HG03342 (cell line): ENCODE measurements around the gene PRDX6.
"Not testable (repeated sequence)": the region's sequence is repeated elsewhere in the genome, so short reads cannot be mapped to it uniquely, and the experiment has no call there.

Experiments
- ATAC-seq: cut with Tn5 transposase; IDR thresholded peaks from one replicate; pipeline ENCODE4 v1.9.1; 2021; ENCODE audit warnings: mild to moderate bottlenecking, moderate library complexity; ENCODE audit not compliant: unreplicated experiment

The PRDX6 gene

GRCh38 chr1:173467426-173467825 lies 9.7 kb upstream of the PRDX6 start:
- ATAC-seq: no peak

DNA sequence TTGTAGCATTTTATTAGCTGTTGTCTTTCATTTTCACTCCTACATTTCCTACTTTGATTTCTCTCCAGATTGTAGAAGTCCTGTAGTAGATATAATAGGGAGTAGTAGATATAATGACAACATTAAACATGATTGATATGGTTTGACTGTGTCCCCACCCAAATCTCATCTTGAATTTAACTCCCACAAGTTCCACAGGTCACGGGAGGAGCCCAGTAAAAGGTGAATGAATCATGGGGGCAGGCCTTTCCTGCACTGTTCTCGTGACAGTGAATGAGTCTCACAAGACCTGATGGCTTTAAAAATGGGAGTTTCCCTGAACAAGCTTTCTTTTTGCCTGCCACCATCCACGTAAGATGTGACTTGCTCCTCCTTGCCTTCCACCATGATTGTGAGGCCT lies 7.5 kb upstream of the PRDX6 start:
- no peak for ATAC-seq

DNA sequence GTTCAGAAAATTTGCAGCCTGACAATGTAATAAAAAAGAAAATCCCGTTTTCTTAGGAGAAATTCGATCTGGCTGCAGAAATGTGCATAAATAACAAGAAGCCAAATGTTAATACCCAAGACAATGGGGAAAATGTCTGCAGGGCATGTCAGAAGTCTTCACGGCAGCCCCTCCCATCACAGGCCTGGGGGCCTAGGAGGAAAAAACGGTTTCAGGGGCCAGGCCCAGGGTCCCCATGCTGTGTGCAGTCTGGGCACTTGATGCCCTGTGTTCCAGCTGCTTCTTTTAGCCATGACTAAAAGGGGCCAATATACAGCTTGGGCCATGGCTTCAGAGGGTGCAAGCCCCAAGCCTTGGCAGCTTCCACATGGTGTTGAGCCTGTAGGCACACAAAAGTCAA lies 6.5 kb upstream of the PRDX6 start:
- ATAC-seq: no peak

DNA sequence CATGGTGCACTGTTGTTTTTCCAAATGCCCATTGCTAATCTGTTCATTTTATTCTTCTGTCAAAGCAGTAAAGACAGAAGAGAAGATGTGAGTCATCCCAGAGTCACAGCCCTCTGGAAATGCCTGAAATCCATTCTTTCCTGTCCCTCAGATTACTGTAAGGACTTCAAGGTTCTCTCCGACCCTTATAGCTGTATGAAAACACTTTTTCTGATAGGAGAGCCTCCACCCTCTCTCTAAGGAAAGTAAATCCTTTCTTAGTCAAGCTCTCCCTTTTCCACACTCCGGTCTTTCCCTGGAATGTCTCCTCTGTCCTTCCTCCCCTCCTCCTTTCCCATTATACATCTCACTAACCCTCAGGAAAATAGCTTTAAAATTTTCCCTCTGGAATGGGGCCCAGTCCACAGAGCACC lies 3.5 kb upstream of the PRDX6 start:
- ATAC-seq: no peak

- ATAC-seq: no peak
Measured at GRCh38 chr1:173474097-173474779, 2.9 kb upstream of the PRDX6 start.

GRCh38 chr1:173474780-173475421 lies 2.2 kb upstream of the PRDX6 start:
- ATAC-seq: not testable (repeated sequence)

DNA sequence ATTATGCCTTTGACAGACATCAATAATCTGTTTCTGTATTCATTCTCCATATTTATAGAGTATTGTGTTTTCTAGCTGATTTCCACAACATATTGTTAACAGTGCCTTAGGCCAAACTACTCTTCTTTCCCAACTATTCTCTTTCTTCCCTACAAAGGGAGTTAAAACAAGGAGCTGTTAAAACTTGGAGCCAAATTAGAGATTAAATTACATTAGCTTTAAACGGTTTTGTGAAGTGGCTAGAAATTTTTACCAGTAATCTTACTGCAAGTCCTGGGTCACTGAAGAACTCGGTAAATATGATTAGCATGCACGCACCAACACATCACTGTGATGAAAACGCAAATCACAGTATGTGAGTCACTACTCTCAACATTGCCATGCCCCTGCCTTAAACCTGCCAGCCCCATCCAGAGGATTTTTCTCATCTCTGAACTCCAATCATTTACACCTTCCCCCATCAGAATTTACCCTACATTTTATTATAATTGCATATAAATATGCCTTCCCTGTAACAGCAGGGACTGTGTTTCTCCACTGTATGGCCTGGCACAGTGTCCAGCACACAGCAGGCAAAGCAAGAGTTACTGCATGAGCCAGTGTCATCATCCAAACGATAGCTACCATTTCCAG lies 1.5 kb upstream of the PRDX6 start:
- ATAC-seq: no peak

DNA sequence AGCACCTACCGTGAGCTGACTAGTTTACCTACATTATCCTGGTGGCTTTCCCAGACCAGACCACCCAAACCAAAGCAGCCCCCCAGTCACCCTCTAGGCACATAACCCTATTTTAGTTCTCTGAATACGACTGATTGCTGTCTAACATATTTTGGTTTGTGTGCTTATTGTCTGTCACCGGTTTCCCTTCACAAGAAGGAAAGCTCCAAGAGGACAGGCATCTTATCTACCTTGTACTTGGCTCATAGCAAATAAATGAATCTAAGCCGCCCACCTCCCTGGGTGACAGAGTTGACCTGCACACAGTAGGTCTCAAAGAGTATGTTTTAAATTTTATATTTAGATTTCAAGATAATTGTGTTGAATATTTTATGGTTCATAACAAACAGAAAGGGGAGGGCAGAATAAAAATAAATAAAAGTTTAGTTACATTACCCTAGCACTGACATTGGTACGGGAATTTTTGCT lies 904 bp upstream of the PRDX6 start:
- no peak for ATAC-seq

- peak; percentile 96 for ATAC-seq
Measured at GRCh38 chr1:173476665-173477285, 360 bp upstream of the PRDX6 start.

- ATAC-seq: no peak
Measured at GRCh38 chr1:173478094-173478674, 1.0 kb downstream of the PRDX6 start.

DNA sequence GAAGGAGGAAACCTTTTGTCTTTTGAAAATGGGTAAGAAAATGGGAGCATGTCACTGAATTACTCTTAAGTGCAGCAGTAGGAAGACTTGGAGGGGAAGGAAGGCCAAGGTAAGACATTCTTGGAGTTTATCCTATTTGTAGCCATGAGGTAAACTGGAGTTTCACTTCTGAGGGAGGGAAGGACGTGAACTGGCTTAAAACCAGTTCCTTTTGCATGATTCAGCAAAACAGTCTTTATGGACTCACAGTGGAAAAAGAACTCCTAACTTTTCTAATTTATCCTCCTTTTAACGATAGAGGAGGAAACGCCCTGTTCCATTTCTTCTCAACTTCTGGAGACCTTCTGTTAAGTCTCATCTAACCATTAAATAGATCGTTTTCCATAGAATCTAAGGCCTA lies 2.5 kb downstream of the PRDX6 start:
- ATAC-seq: no peak

- no peak for ATAC-seq
Measured at GRCh38 chr1:173481195-173481772, 4.1 kb downstream of the PRDX6 start.

- ATAC-seq: no peak
Measured at GRCh38 chr1:173482683-173483082, 5.5 kb downstream of the PRDX6 start.

DNA sequence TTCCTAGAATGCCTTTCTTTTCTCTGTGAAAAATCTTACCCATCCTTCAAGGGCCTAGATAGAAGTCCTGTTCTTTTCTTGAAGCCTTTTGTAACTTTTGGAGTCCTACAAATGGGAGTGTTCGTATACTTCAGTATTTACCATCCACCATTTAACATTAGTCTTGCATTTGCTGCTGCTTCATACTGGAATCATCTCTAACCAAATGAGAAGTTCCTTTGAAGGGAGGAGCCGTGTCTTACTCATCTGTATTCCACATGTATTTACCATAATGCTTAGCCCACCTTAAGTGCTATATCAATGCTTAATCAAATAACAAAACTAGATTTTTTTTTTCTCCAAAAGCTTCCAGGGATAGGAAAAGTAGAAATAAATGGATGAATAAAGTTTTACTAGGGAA lies 7.1 kb downstream of the PRDX6 start:
- ATAC-seq: no peak

DNA sequence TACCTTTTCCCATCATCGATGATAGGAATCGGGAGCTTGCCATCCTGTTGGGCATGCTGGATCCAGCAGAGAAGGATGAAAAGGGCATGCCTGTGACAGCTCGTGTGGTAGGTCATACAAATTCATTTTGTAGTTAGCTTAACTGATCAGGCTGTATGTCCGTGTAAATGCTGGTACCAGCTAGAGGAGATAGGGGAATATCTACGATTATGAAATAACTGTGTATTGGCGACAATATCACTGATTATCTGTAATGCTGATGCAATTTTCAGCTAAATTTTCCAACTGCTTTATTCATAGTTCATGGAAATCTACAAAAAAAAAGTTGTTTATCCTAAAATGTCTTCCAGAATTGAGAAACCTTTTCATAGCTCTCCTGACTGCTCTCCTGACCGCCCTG lies 8.3 kb downstream of the PRDX6 start:
- no peak for ATAC-seq

DNA sequence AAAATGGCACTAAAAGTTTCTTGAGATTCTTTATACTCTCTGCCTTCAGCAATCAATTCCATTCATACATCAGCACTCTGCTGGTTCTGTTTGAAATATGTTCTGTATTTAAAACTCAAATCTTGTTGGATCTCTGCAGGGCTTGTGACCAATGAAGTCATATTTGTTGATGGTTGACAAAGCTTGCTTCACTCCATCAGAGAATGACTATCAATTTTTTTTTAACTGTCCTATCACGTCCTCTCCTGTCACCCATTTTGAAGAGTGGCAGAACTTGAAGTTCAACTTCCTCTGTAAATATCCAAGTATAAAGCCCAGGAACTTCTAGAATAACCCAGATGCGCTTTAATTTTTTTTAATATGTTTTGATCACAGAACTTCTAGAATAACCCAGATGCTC lies 10.9 kb downstream of the PRDX6 start:
- no peak for ATAC-seq

DNA sequence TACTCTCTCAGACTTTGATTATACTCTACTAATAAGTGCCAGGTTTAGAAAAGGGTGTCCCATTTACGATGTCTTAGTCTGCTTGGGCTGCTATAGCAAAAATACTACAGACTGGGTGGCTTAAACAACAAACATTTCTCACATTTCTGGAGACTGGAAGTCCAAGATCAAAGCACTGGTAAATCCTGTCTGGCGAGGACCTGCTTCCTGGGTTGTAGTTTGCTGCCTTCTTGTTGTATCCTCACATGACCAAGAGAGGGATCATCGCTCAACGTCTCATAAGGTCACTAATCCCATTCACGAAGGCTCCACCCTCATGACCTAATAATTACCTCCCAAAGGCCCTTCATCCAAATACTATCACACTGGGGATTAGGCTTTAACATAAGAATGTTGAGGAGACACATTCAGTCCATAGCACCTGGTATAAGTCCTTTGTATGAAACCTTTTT lies 12.0 kb downstream of the PRDX6 start:
- ATAC-seq: no peak

GRCh38 chr1:173489929-173490328 lies 12.8 kb downstream of the PRDX6 start:
- ATAC-seq: no peak

GRCh38 chr1:173491508-173491907 lies 14.4 kb downstream of the PRDX6 start:
- no peak for ATAC-seq

GRCh38 chr1:173493125-173493524 lies 16.0 kb downstream of the PRDX6 start:
- ATAC-seq: not testable (repeated sequence)
